CD4-positive, alpha-beta memory T cell (primary cell): ENCODE results near the gene WNK1. TPM values are rescaled to one million over a fixed set of nuclear protein-coding genes. Genes with fewer than 3 reads are reported as not detected.
"Not testable (repeated sequence)": the region's sequence is repeated elsewhere in the genome, so short reads cannot be mapped to it uniquely, and the experiment has no call there.

Experiments
- CTCF ChIA-PET: fragments of 350-600 bp; sonication (Branson Sonifier 250); formaldehyde crosslinking; loops from one replicate; lab custom pipeline; 2021; ENCODE audit warnings: inconsistent platforms; ENCODE audit not compliant: partially characterized antibody; lab: Charles Lee
- POLR2A ChIA-PET: fragments of 350-600 bp; sonication (Branson Sonifier 250); formaldehyde crosslinking; loops from one replicate; lab custom pipeline; 2021; ENCODE audit not compliant: partially characterized antibody; lab: Charles Lee
- DNase-seq, 5 donors: peaks; one replicate each; pipeline versions ENCODE4 v3.0.0 to v3.0.0-alpha.2; 2020 to 2022; ENCODE audit warnings: mixed read lengths in 1 of 5
- H3K27ac ChIP-seq: one replicate; pipeline ENCODE4 v1.7.0; 2013; ENCODE audit warnings: low read depth, low read length
- H3K27me3 ChIP-seq: 2 replicates; pipeline ENCODE4 v1.7.0; 2013; ENCODE audit warnings: mild to moderate bottlenecking, low read length, moderate library complexity; ENCODE audit not compliant: insufficient read depth
- H3K36me3 ChIP-seq: 2 replicates; pipeline ENCODE4 v1.7.0; 2013; ENCODE audit warnings: mild to moderate bottlenecking, low read length, moderate library complexity; ENCODE audit not compliant: insufficient read depth
- H3K4me1 ChIP-seq: 2 replicates; pipeline ENCODE4 v1.7.0; 2013; ENCODE audit warnings: mild to moderate bottlenecking, low read length, moderate library complexity; ENCODE audit not compliant: insufficient read depth
- H3K4me3 ChIP-seq, 2 donors: one replicate each; pipeline ENCODE4 v1.7.0; 2013; ENCODE audit warnings: low read length in 2 of 2, mild to moderate bottlenecking in 1 of 2
- H3K9me3 ChIP-seq, 2 donors: one replicate each; pipeline ENCODE4 v1.7.0; 2013; ENCODE audit warnings: low read length in 2 of 2, control low read depth in 1 of 2; ENCODE audit not compliant: control insufficient read depth in 1 of 2
- H3K27ac Mint-ChIP-seq, 7 donors: one replicate each; pipeline ENCODE4 v1.8.0; 2020 to 2021; ENCODE audit warnings: mixed read lengths in 7 of 7, mild to moderate bottlenecking in 6 of 7, inconsistent platforms in 3 of 7, moderate library complexity in 3 of 7
- H3K27me3 Mint-ChIP-seq, 2 donors: one replicate each; pipeline ENCODE4 v1.8.0; 2020 to 2021; ENCODE audit warnings: mixed read lengths in 2 of 2
- H3K36me3 Mint-ChIP-seq, 2 donors: one replicate each; pipeline ENCODE4 v1.8.0; 2020 to 2021; ENCODE audit warnings: mixed read lengths in 2 of 2, inconsistent platforms in 1 of 2, mild to moderate bottlenecking in 1 of 2
- H3K4me1 Mint-ChIP-seq, 4 donors: one replicate each; pipeline ENCODE4 v1.8.0; 2020 to 2021; ENCODE audit warnings: mixed read lengths in 4 of 4, mild to moderate bottlenecking in 1 of 4
- H3K4me3 Mint-ChIP-seq, 8 donors: one replicate each; pipeline ENCODE4 v1.8.0; 2020 to 2021; ENCODE audit warnings: mixed read lengths in 8 of 8, mild to moderate bottlenecking in 7 of 8, moderate library complexity in 6 of 8, inconsistent platforms in 3 of 8
- H3K9me3 Mint-ChIP-seq, 8 donors: one replicate each; pipeline ENCODE4 v1.8.0; 2020 to 2021; ENCODE audit warnings: mixed read lengths in 8 of 8, mild to moderate bottlenecking in 5 of 8, inconsistent platforms in 3 of 8, moderate library complexity in 1 of 8
- intact Hi-C: fragments of 100-400 bp; cut with micrococcal nuclease; formaldehyde crosslinking; loops from one replicate; pipeline ENCODE4 v1.15.1; 2023
- polyA plus RNA-seq, 2 donors: library from polyadenylated mRNA; unstranded; fragments of 300-500 nt; fragmentation: Illumina TruSeq; gene quantifications; one replicate each; pipeline ENCODE4 v1.2.3, GENCODE V29; 2021
- total RNA-seq, 2 experiments: library from RNA; stranded (reverse); gene quantifications; one replicate each; pipeline ENCODE4 v1.2.3, GENCODE V29; 2021

Gene WNK1
- total and polyA plus RNA-seq, 4 experiments from 2014 or later: 4.5 to 194 (median 121) TPM

DNA sequence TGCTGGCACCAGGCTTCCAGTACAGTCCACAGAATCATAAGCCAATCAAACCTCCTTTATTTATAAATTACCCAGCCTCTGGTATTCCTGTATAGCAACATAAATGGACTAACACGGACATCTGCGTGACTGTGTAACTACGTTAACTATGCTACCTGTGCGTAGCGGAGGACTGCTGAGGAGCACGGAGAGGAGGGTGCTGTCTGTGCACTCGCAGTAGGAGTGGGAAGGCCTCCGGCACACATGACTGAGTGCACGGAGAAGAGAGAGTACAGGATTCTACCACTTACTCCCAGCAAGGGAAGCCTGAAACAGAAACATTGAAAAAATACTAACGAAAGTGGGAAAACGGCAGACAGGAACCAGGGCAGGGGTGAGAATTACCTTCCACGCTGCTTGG is 174.3 kb downstream of the WNK1 start:
- Mint-ChIP-seq H3K9me3 (peaks cover 0 to 2% (median 0%) of the 10 kb centered on the region in 8 donors), H3K27me3 (no peaks in the 10 kb centered on the region), H3K4me1 (peaks cover 0 to 2% (median 0%) of the 10 kb centered on the region in 4 donors), H3K4me3 (no peak overlapping the region), H3K27ac (peak overlapping the region in 2 of 7 donors; percentile 25 to 60), H3K36me3 (peaks cover 40 to 53% of the 10 kb centered on the region in 2 donors)
- H3K9me3 ChIP-seq: no peaks in the 10 kb centered on the region
- ChIA-PET CTCF (no interaction called here), POLR2A (no interaction called here)
- H3K36me3 ChIP-seq: peaks cover 52% of the 10 kb centered on the region
- DNase-seq: no peak
- intact Hi-C loops: no loop called here
- no peak overlapping the region for H3K27ac ChIP-seq
- H3K4me3 ChIP-seq: no peak overlapping the region
- no peaks in the 10 kb centered on the region for H3K4me1 ChIP-seq
- no peaks in the 10 kb centered on the region for H3K27me3 ChIP-seq

DNA sequence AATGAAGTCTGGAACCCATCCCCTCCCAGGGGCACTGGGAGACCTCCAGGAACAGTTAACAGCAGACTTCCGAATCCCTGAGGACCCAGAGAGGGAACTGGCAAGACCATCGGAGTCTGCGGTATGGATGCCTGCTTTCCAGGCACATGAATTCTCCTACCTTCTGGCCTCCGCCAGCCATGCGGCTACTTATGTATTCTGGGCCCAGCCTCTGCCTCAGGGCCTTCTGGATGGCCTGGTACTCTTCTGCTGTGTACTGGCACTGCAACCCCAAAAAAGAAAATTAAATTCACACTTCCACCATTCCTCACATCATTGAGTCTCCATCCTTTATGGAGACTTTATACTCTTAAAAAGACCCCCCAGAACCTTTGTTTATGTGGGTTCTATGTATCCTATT is 178.7 kb downstream of the WNK1 start:
- Mint-ChIP-seq H3K9me3 (peaks cover 0 to 2% (median 0%) of the 10 kb centered on the region in 8 donors), H3K27ac (peak overlapping the region in 2 of 7 donors; percentile 8 to 12), H3K4me3 (no peak overlapping the region), H3K36me3 (peaks cover 35 to 37% of the 10 kb centered on the region in 2 donors), H3K4me1 (peaks cover 0 to 4% (median under 1%) of the 10 kb centered on the region in 4 donors), H3K27me3 (no peaks in the 10 kb centered on the region)
- intact Hi-C loops: no loop called here
- Histone ChIP-seq H3K27me3 (no peaks in the 10 kb centered on the region), H3K4me1 (no peaks in the 10 kb centered on the region), H3K4me3 (no peak overlapping the region), H3K27ac (no peak overlapping the region), H3K9me3 (no peaks in the 10 kb centered on the region), H3K36me3 (peaks cover 46% of the 10 kb centered on the region)
- ChIA-PET CTCF (no interaction called here), POLR2A (no interaction called here)
- no peak for DNase-seq

DNA sequence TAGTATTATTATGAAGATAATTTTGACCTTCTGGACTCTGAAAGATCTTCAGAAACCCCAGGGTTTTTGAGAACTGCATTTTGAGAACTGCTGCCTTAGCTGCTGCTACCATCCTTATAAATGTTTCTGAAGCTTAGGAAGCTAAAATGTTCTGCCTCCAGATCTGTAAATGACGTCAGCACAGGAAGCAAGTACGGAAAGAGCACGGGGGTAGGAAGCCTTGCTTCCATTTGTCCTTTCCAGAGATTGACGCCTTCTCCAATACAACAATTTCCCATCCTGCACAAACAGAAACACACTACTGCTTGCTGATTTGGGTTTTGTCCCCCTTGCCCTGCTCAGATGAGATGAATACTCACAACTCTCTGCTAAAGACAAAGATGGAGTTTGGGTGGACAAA is 179.2 kb downstream of the WNK1 start:
- intact Hi-C loops: no loop called here
- DNase-seq: no peak
- Histone ChIP-seq H3K9me3 (no peaks in the 10 kb centered on the region), H3K4me3 (no peak overlapping the region), H3K4me1 (no peaks in the 10 kb centered on the region), H3K27me3 (no peaks in the 10 kb centered on the region), H3K36me3 (peaks cover 41% of the 10 kb centered on the region), H3K27ac (no peak overlapping the region)
- CTCF ChIA-PET: no interaction called here
- peak overlapping the region in 4 of 7 donors; percentile 8 to 62 (median 34) for H3K27ac Mint-ChIP-seq
- POLR2A ChIA-PET: no interaction called here
- H3K27me3 Mint-ChIP-seq: no peaks in the 10 kb centered on the region
- no peak overlapping the region for H3K4me3 Mint-ChIP-seq
- H3K4me1 Mint-ChIP-seq: peaks cover 0 to 4% (median under 1%) of the 10 kb centered on the region in 4 donors
- H3K36me3 Mint-ChIP-seq: peaks cover 31 to 35% of the 10 kb centered on the region in 2 donors
- H3K9me3 Mint-ChIP-seq: peaks cover 0 to 2% (median 0%) of the 10 kb centered on the region in 8 donors

DNA sequence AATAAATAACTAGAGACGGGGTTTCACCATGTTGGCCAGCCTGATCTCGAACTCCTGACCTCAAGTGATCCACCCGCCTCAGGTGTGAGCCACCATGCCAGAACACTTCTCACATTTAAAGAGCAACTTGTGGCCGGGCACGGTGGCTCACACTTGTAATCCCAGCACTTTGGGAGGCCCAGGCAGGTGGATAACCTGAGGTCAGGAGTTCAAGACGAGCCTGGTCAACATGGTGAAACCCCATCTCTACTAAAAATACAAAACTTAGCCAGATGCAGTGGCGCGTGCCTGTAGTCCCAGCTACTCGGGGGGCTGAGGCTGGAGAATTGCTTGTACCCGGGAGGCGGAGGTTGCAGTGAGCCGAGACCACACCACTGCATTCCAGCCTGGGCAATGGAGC is 183.5 kb downstream of the WNK1 start:
- Mint-ChIP-seq H3K4me1 (peaks cover 5 to 20% (median 8%) of the 10 kb centered on the region in 4 donors), H3K36me3 (peaks cover 33 to 38% of the 10 kb centered on the region in 2 donors)
- POLR2A ChIA-PET, H3K27ac Mint-ChIP-seq, H3K4me1 ChIP-seq, H3K4me3 ChIP-seq, H3K9me3 Mint-ChIP-seq, intact Hi-C loops, H3K27ac ChIP-seq, H3K9me3 ChIP-seq, CTCF ChIA-PET, DNase-seq, H3K27me3 Mint-ChIP-seq, H3K4me3 Mint-ChIP-seq, H3K27me3 ChIP-seq: not testable (repeated sequence)
- H3K36me3 ChIP-seq: peaks cover 11% of the 10 kb centered on the region

DNA sequence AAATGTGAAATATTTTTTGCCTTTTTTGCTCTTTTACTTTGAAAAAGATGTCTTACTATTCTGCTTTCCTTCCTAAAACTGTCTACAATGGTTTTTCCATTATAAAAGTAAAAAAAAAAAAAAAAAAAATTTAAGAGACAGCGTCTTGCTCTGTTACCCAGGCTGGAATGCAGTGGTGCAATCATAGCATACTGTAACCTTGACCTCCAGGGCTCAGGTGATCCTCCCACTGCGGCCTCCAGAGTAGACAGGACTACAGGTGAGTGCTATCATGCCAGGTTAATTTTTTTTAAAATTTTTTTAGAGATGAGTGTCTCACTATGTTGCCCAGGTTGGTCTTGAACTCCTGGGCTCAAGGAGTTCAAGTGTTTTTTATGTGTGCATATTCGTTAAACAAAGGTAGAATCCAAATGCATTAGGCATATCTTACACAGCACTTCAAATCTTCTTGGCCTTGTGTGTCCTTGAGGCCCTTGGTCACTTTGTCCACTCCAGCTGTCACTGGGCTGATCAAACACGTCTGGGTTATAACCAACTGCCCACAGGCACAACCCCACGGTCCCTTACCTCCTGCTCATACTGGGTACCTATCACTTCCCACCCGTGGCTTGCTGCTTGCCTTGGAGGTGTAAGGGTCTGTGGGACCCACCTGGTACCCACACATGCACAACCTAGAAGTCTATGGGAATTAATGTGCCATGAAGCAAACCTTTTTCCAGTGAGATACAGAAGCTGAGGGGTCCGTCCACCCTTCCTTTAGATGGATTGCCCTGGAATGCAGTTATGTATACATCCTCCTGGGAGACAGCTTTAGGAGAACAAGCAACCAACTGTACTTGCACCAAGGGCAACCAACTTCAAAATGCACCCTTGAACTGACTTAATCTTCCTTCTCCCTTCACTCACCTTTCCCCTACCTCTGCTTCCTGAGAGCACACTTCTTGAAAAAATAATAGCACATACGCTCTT is 184.3 kb downstream of the WNK1 start:
- no peaks in the 10 kb centered on the region for H3K4me1 ChIP-seq
- Mint-ChIP-seq H3K36me3 (peaks cover 33 to 34% of the 10 kb centered on the region in 2 donors), H3K4me3 (no peak overlapping the region), H3K4me1 (peaks cover 5 to 21% (median 8%) of the 10 kb centered on the region in 4 donors), H3K27me3 (no peaks in the 10 kb centered on the region), H3K27ac (peak overlapping the region in 1 of 7 donors; percentile 66), H3K9me3 (peaks cover 0 to 4% (median 0%) of the 10 kb centered on the region in 8 donors)
- ChIA-PET CTCF (interaction anchor here (3.0 kb wide), 1 partner anchor 12 kb away, joined by 14 read pairs; the partner anchor contains the start of gene RAD52), POLR2A (interaction anchor here (1.0 kb wide), 1 partner anchor 12 kb away, joined by 3 read pairs; the partner anchor contains the start of gene RAD52)
- no peak for DNase-seq
- H3K27me3 ChIP-seq: no peaks in the 10 kb centered on the region
- H3K27ac ChIP-seq: no peak overlapping the region
- H3K9me3 ChIP-seq: no peaks in the 10 kb centered on the region
- H3K36me3 ChIP-seq: peaks cover 3% of the 10 kb centered on the region
- intact Hi-C loops: no loop called here
- H3K4me3 ChIP-seq: no peak overlapping the region

DNA sequence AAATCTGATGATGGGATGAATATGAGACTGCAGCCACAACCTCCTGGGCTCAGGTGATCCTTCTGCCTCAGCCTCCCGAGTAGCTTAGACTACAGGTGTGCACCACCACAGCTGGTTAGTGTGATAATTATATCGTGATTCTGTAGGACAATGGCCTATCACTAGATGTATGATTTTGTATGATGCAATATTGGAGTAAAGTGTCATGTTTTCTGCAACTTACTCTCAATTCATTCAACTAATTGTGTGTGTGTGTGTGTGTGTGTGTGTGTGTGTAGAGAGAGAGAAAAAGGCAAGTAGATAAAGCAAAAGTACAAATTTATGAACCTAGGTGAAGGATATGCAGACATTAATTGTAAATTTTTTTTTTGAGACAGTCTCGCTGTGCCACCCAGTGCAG is 186.4 kb downstream of the WNK1 start:
- Histone ChIP-seq H3K9me3 (no peaks in the 10 kb centered on the region), H3K4me3 (no peak overlapping the region), H3K27ac (no peak overlapping the region), H3K27me3 (no peaks in the 10 kb centered on the region), H3K36me3 (no peaks in the 10 kb centered on the region), H3K4me1 (no peaks in the 10 kb centered on the region)
- ChIA-PET CTCF (interaction anchor here (1.1 to 3.0 kb wide), 2 partner anchors 10 to 154 kb away, joined by 3 to 14 read pairs; partner anchors contain the start of gene RAD52), POLR2A (interaction anchor here (2.2 kb wide), 1 partner anchor 10 kb away, joined by 10 read pairs; the partner anchor contains the start of gene RAD52)
- Mint-ChIP-seq H3K27me3 (no peaks in the 10 kb centered on the region), H3K4me1 (peaks cover 9 to 27% (median 11%) of the 10 kb centered on the region in 4 donors), H3K4me3 (no peak overlapping the region), H3K36me3 (peaks cover 31 to 42% of the 10 kb centered on the region in 2 donors), H3K9me3 (peaks cover 0 to 4% (median 0%) of the 10 kb centered on the region in 8 donors), H3K27ac (peak overlapping the region in 1 of 7 donors; percentile 47)
- DNase-seq: no peak
- intact Hi-C loops: no loop called here

DNA sequence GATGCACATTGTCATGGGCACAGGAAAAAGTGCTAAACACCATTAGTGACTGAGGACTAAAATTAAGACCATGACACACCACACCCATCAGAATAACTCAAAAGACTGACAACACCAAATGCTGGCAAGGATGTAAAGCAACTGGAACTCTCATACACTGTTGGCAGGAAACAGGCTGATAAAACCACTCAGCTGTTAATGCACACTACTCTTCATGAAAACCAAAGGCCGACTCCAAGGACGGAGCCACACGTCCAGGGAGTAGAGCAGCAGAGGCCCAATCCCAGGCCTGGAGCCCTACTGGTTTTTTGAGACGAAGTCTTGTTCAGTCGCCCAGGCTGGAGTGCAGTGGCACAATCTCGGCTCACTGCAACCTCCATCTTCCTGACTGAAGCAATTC is 190.7 kb downstream of the WNK1 start:
- H3K4me3 Mint-ChIP-seq: no peak overlapping the region
- H3K4me1 Mint-ChIP-seq: peaks cover 24 to 57% (median 32%) of the 10 kb centered on the region in 4 donors
- ChIA-PET POLR2A (no interaction called here), CTCF (no interaction called here)
- Histone ChIP-seq H3K4me3 (no peak overlapping the region), H3K36me3 (no peaks in the 10 kb centered on the region), H3K4me1 (peaks cover 14% of the 10 kb centered on the region), H3K9me3 (no peaks in the 10 kb centered on the region), H3K27me3 (no peaks in the 10 kb centered on the region), H3K27ac (no peak overlapping the region)
- H3K27ac Mint-ChIP-seq: peak overlapping the region in 3 of 7 donors; percentile 3 to 53 (median 8)
- no peaks in the 10 kb centered on the region for H3K27me3 Mint-ChIP-seq
- peaks cover 28 to 43% of the 10 kb centered on the region in 2 donors for H3K36me3 Mint-ChIP-seq
- intact Hi-C loops: loop anchor here (10.0 kb wide), 1 partner anchor 488 kb away; the partner anchor contains the start of gene B4GALNT3
- peaks cover 0 to 6% (median 0%) of the 10 kb centered on the region in 8 donors for H3K9me3 Mint-ChIP-seq
- DNase-seq: no peak
